Kidney (tissue), 14 donors: Measurements from ENCODE around the gene VAMP2. TPM values are rescaled to one million over a fixed set of nuclear protein-coding genes. Genes with fewer than 3 reads are reported as not detected.
"Not testable (repeated sequence)": the region's sequence is repeated elsewhere in the genome, so short reads cannot be mapped to it uniquely, and the experiment has no call there.

Source experiments
- DNase-seq, 5 donors: peaks; one replicate each; pipeline ENCODE4 v3.0.0-alpha.2; 2013 to 2020
- FAIRE-seq: peaks from 2 replicates; lab custom pipeline; 2012; peaks lifted over from hg19 to GRCh38; lab: Jason Lieb, UNC
- H3K27ac ChIP-seq, 2 donors: one replicate each; pipeline ENCODE4 v1.7.0; 2013; ENCODE audit warnings: low read depth in 2 of 2, low read length in 2 of 2, inconsistent platforms in 1 of 2
- H3K27me3 ChIP-seq: one replicate; pipeline ENCODE4 v1.7.1; 2013; ENCODE audit warnings: low read length, inconsistent platforms; ENCODE audit not compliant: control insufficient read depth, insufficient read depth
- H3K36me3 ChIP-seq, 3 donors: one replicate each; pipeline versions ENCODE4 v1.7.0 to v1.7.1; 2013; ENCODE audit warnings: low read length in 3 of 3, control low read depth in 1 of 3, inconsistent platforms in 1 of 3; ENCODE audit not compliant: insufficient read depth in 3 of 3, control insufficient read depth in 2 of 3
- H3K4me1 ChIP-seq, 3 donors: one replicate each; pipeline versions ENCODE4 v1.7.0 to v1.7.1; 2013; ENCODE audit warnings: low read length in 3 of 3, inconsistent platforms in 1 of 3, low read depth in 1 of 3; ENCODE audit not compliant: control insufficient read depth in 2 of 3, insufficient read depth in 2 of 3
- H3K4me3 ChIP-seq, 3 donors: one replicate each; pipeline versions ENCODE4 v1.7.0 to v1.8.1; 2013; ENCODE audit warnings: low read length in 3 of 3, control low read depth in 1 of 3, inconsistent platforms in 1 of 3
- H3K9ac ChIP-seq, 3 donors: one replicate each; pipeline versions ENCODE4 v1.7.0 to v1.7.1; 2013; ENCODE audit warnings: low read length in 3 of 3, control low read depth in 1 of 3, inconsistent platforms in 1 of 3
- H3K9me3 ChIP-seq, 3 donors: one replicate each; pipeline versions ENCODE4 v1.7.0 to v1.7.1; 2013; ENCODE audit warnings: low read length in 3 of 3, control low read depth in 1 of 3, inconsistent platforms in 1 of 3; ENCODE audit not compliant: control insufficient read depth in 2 of 3, insufficient read depth in 1 of 3
- intact Hi-C: fragments of 100-400 bp; cut with DNase I; formaldehyde crosslinking; loops from one replicate; pipeline ENCODE4 v1.11.1; 2022
- polyA plus RNA-seq: library from polyadenylated mRNA; stranded (reverse); fragments of 350-450 nt; fragmentation: Illumina TruSeq; extraction: RNeasy Lipid Tissue Mini Kit (QIAGEN cat#74804); gene quantifications from one replicate; pipeline ENCODE4 v1.2.3, GENCODE V29; 2014; ENCODE audit warnings: low read depth, low replicate concordance; ENCODE audit not compliant: insufficient read depth
- total RNA-seq: library from RNA; stranded (reverse); fragmentation: NEBNext Ultra II Directional; extraction: Animal tissue kit (Norgen Biotek cat#: 25700); gene quantifications from one replicate; pipeline ENCODE4 v1.2.1, GENCODE V29; 2021
- TF ChIP-seq, protein P1 (sequence below): IDR thresholded peaks from 3 replicates; pipeline ENCODE4 v1.5.1; 2012; ENCODE audit warnings: mild to moderate bottlenecking, moderate library complexity, borderline replicate concordance; ENCODE audit not compliant: insufficient read depth; ENCODE audit errors: extremely low read depth
- donor health status: control.
- donor health status: control.
- donor health status: control.
- donor health status: control.
- donor health status: control.
- donor health status: DM: yes; HTN: yes; CAD: no.
- donor health status: Normal renal cell carcinoma (clear cell type).

The VAMP2 gene
- total and polyA plus RNA-seq, 2 donors from 2014 or later, result 107 to 124 TPM

- Histone ChIP-seq H3K36me3 (no peaks in the 10 kb centered on the region), H3K27ac (peak overlapping the region; percentile 93 to 95), H3K9me3 (no peaks in the 10 kb centered on the region), H3K4me3 (peak overlapping the region; percentile 62 to 92 (median 83)), H3K4me1 (peaks cover 0 to 24% (median 11%) of the 10 kb centered on the region in 3 donors), H3K27me3 (no peaks in the 10 kb centered on the region), H3K9ac (peak overlapping the region in 2 of 3 donors; percentile 77 to 86)
- TF ChIP-seq, protein P1, sequence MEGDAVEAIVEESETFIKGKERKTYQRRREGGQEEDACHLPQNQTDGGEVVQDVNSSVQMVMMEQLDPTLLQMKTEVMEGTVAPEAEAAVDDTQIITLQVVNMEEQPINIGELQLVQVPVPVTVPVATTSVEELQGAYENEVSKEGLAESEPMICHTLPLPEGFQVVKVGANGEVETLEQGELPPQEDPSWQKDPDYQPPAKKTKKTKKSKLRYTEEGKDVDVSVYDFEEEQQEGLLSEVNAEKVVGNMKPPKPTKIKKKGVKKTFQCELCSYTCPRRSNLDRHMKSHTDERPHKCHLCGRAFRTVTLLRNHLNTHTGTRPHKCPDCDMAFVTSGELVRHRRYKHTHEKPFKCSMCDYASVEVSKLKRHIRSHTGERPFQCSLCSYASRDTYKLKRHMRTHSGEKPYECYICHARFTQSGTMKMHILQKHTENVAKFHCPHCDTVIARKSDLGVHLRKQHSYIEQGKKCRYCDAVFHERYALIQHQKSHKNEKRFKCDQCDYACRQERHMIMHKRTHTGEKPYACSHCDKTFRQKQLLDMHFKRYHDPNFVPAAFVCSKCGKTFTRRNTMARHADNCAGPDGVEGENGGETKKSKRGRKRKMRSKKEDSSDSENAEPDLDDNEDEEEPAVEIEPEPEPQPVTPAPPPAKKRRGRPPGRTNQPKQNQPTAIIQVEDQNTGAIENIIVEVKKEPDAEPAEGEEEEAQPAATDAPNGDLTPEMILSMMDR, result no peak
- FAIRE-seq, result no peak
- peak in 1 of 5 donors; percentile 45 for DNase-seq
- intact Hi-C loops, result no loop called here
Observed at GRCh38 chr17:8173871-8174322, 11.1 kb upstream of the VAMP2 start.

DNA sequence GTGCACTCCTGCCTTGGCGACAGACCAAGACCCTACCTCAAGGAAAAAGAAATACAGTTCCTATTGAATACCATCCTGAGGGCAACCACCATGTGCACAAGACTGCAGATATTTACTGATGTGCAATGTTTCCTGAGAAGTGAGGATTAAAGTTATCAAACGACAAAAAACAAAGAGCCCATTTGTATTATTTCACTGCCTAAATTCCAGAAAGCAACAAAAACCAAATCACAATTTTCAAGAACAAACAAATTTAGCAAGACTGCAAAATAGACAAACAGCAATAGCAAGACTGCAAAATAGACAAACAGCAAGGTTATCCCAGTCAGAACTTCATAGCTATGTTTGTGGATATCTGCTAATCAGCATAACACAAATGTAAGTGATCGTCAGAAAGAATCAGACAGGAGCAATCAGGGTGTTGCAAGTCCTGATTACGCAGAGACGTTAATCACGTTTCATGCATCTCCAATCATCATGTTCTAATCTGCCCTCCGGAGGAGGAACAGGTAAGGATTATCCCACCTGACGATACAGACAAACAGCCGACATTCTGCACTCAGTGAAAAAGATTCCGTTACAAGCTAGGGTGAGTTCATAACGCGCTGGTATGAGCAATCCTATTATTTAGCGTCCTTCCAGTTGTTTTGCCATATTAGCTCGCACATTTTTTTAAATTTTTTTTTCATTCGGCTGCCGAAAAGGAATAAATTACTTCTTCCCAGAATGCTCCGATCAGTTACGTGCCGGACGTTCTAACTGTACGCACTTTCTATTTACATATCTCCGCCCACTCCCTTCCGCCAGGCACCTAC lies 10.5 kb upstream of the VAMP2 start:
- Histone ChIP-seq H3K27ac (peak overlapping the region; percentile 93 to 95), H3K9me3 (no peaks in the 10 kb centered on the region), H3K4me1 (peaks cover 0 to 24% (median 11%) of the 10 kb centered on the region in 3 donors), H3K4me3 (peak overlapping the region; percentile 62 to 92 (median 83)), H3K27me3 (no peaks in the 10 kb centered on the region), H3K9ac (peak overlapping the region; percentile 77 to 86 (median 86)), H3K36me3 (no peaks in the 10 kb centered on the region)
- TF ChIP-seq, protein P1, result no peak
- DNase-seq (peak; percentile 85 to 98 (median 90)), FAIRE-seq (peak; percentile 67)
- intact Hi-C loops, result no loop called here

GRCh38 chr17:8170186-8170585 lies 7.4 kb upstream of the VAMP2 start:
- FAIRE-seq, H3K27ac ChIP-seq, H3K4me3 ChIP-seq, H3K9me3 ChIP-seq, intact Hi-C loops, H3K27me3 ChIP-seq, H3K9ac ChIP-seq, H3K36me3 ChIP-seq: not testable (repeated sequence)
- peaks cover 0 to 12% (median 4%) of the 10 kb centered on the region in 3 donors for H3K4me1 ChIP-seq
- peak in 4 of 5 donors; percentile 43 to 69 (median 48) for DNase-seq

GRCh38 chr17:8167526-8167925 lies 4.8 kb upstream of the VAMP2 start:
- Histone ChIP-seq H3K27me3 (no peaks in the 10 kb centered on the region), H3K9ac (no peak overlapping the region), H3K36me3 (no peaks in the 10 kb centered on the region), H3K4me3 (no peak overlapping the region), H3K4me1 (peaks cover 0 to 14% (median 12%) of the 10 kb centered on the region in 3 donors), H3K9me3 (no peaks in the 10 kb centered on the region), H3K27ac (no peak overlapping the region)
- DNase-seq (no peak), FAIRE-seq (no peak)
- intact Hi-C loops, result no loop called here
- TF ChIP-seq, protein P1, result no peak
